Dermis blood vessel endothelial cell (primary cell): ENCODE measurements around the gene SLFN12L. TPM values are rescaled to one million over a fixed set of nuclear protein-coding genes. Genes with fewer than 3 reads are reported as not detected.

Source experiments
- DNase-seq: peaks from one replicate; pipeline ENCODE4 v3.0.0; 2010
- total RNA-seq: library from RNA; depleted of rRNA; stranded (reverse); fragments of >200 nt; gene quantifications from 2 replicates; pipeline ENCODE4 v1.2.3, GENCODE V29; 2014

Gene SLFN12L
- total RNA-seq, 1 donor from 2014 or later = under 0.01 TPM

DNA sequence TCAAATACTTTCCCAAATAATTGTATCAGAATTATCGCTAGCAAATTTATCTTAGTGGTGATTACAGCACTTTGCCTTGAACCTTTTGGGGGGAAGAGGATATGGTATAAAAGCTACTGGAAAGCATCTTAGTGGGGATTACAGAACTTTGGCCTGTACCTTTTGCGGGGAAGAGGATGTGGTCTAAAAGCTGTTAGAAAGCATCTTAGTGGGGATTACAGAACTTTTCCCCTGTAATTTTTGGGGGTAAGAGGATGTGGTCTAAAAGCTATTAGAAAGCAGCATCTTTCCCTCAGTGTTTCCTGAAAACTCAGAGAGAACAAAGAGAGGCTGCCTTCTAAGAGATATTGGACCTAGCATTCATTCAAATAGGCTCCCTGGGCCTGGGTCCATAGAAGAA is 109.2 kb downstream of the SLFN12L start:
- no peak for DNase-seq

DNA sequence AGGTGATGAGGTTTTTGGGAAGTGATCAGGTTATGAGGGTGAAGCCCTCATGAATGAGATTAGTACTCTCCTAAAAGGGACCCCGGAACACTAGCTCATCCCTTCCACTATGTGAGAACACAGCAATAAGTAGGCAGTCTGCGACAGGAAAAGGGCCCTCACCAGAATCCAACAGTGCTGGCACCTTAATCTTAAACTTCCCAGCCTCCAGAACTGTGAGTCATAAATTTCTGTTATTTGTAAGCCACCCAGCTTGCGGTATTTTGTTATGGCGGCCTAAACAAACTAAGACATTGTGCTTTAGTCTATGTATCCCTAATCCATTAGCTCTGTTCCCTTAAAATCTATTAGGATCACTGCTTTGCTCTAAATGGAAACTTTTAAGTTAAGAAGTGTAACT is 113.7 kb downstream of the SLFN12L start:
- DNase-seq = no peak

Other genes starting within 250 kb of the SLFN12L start
- 83.3 and 103 TPM in 2 replicates for gene SLFN11, start 164.1 kb downstream of the SLFN12L start, total RNA-seq
- gene SLFN12, start 105.2 kb downstream of the SLFN12L start, total RNA-seq = 63.5 and 75.6 TPM in 2 replicates
- 3.2 and 5.8 TPM in 2 replicates for gene SLFN13, start 88.9 kb downstream of the SLFN12L start, total RNA-seq
- gene SLFN14, start 23.1 kb upstream of the SLFN12L start, total RNA-seq = not detected in 2 replicates
- gene PEX12, start 40.9 kb upstream of the SLFN12L start, total RNA-seq = 3.7 and 3.9 TPM in 2 replicates
- 110 and 203 TPM in 2 replicates for gene AP2B1, start 49.6 kb upstream of the SLFN12L start, total RNA-seq
- under 0.01 and 0.09 TPM in 2 replicates for gene RASL10B, start 194.0 kb upstream of the SLFN12L start, total RNA-seq
- 0.05 and 0.17 TPM in 2 replicates for gene GAS2L2, start 215.6 kb upstream of the SLFN12L start, total RNA-seq
- gene C17orf50, start 223.2 kb upstream of the SLFN12L start, total RNA-seq = not detected in 2 replicates